C4-2B (cell line): ENCODE measurements around the gene P3R3URF.

Experiments
- ZFX ChIP-seq: fragments of 450-650 bp; IDR thresholded peaks from 2 replicates; pipeline ENCODE4 v1.6.1; 2017
- TF ChIP-seq, protein P1 (sequence below): fragments of 450-650 bp; conservative IDR thresholded peaks from 2 replicates; pipeline ENCODE4 v1.5.1; 2017; ENCODE audit warnings: mild to moderate bottlenecking

- TF ChIP-seq, protein P1, sequence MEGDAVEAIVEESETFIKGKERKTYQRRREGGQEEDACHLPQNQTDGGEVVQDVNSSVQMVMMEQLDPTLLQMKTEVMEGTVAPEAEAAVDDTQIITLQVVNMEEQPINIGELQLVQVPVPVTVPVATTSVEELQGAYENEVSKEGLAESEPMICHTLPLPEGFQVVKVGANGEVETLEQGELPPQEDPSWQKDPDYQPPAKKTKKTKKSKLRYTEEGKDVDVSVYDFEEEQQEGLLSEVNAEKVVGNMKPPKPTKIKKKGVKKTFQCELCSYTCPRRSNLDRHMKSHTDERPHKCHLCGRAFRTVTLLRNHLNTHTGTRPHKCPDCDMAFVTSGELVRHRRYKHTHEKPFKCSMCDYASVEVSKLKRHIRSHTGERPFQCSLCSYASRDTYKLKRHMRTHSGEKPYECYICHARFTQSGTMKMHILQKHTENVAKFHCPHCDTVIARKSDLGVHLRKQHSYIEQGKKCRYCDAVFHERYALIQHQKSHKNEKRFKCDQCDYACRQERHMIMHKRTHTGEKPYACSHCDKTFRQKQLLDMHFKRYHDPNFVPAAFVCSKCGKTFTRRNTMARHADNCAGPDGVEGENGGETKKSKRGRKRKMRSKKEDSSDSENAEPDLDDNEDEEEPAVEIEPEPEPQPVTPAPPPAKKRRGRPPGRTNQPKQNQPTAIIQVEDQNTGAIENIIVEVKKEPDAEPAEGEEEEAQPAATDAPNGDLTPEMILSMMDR, result no peak
- no peak for TF ChIP-seq ZFX
Measured at GRCh38 chr1:46131093-46131492, 45.2 kb downstream of the P3R3URF start.
